Measurements from ENCODE around the gene USF2. TPM values are rescaled to one million over a fixed set of nuclear protein-coding genes. Genes with fewer than 3 reads are reported as not detected.

The USF2 gene
- total RNA-seq, 1 experiment from 2014 or later = 123 TPM

GRCh38 chr19:35266520-35267352 lies 2.0 kb upstream of the USF2 start:
- Histone ChIP-seq H3K79me1 (ENCODE audit: insufficient read depth, low read depth, low read length, poor library complexity, severe bottlenecking) (no peaks in the 10 kb centered on the region), H4K91ac (ENCODE audit: insufficient read length, low read depth, low read length) (no peak overlapping the region), H3K79me2 (ENCODE audit: insufficient read depth, low read length) (no peaks in the 10 kb centered on the region), H3K14ac (ENCODE audit: insufficient read depth, low read length) (no peak overlapping the region), H3K23ac (ENCODE audit: insufficient read length, low read depth, low read length) (no peak overlapping the region), H2BK20ac (ENCODE audit: low read depth, low read length, poor library complexity, severe bottlenecking) (no peak overlapping the region), H3K9me3 (ENCODE audit: control insufficient read depth, low read depth, low read length) (no peaks in the 10 kb centered on the region), H3T11ph (ENCODE audit: low read length) (no peak overlapping the region), H2AFZ (ENCODE audit: low read length) (no peak overlapping the region), H2BK12ac (ENCODE audit: insufficient read length, low read depth, low read length) (no peak overlapping the region), H2AK5ac (ENCODE audit: insufficient read length, low read length) (no peak overlapping the region), H3K27ac (ENCODE audit: insufficient read length, low read depth, low read length) (no peak overlapping the region), H3K56ac (ENCODE audit: insufficient read length, low read depth, low read length) (no peak overlapping the region), H4K20me1 (ENCODE audit: control insufficient read depth, insufficient read depth, insufficient read length) (no peaks in the 10 kb centered on the region), H3K27me3 (ENCODE audit: insufficient read depth, low read length) (no peaks in the 10 kb centered on the region), H3K4me1 (ENCODE audit: insufficient read depth, low read length) (no peaks in the 10 kb centered on the region), H4K8ac (replicated peaks; ENCODE audit: insufficient read length, low read depth, low read length) (no peak overlapping the region), H4K5ac (ENCODE audit: insufficient read length, low read depth, low read length) (no peak overlapping the region), H3K4me2 (ENCODE audit: insufficient read depth, insufficient read length, low read length) (no peak overlapping the region), H3K18ac (ENCODE audit: insufficient read length, low read depth, low read length) (no peak overlapping the region), H2BK120ac (ENCODE audit: low read depth, low read length, poor library complexity, severe bottlenecking) (no peak overlapping the region), H2BK5ac (ENCODE audit: insufficient read length, low read length) (no peak overlapping the region), H3K4ac (ENCODE audit: low read depth, low read length) (no peak overlapping the region), H3K23me2 (ENCODE audit: insufficient read length, low read depth, low read length, poor library complexity, severe bottlenecking) (peaks cover 5% of the 10 kb centered on the region), H3K9ac (ENCODE audit: extremely low read depth, insufficient read length, low read length) (no peak overlapping the region), H2BK15ac (ENCODE audit: low read depth, low read length) (no peak overlapping the region)
- peak; percentile 37 for DNase-seq
- Mint-ChIP-seq H3K27ac (peak overlapping the region in 2 of 3 experiments; percentile 58 to 68; a peak in 3 of 7 replicates), H3K4me1 (peaks cover 18 to 20% of the 10 kb centered on the region in 2 experiments), H3K27me3 (ENCODE audit: low read depth) (no peaks in the 10 kb centered on the region), H3K9me3 (no peaks in the 10 kb centered on the region), H3K36me3 (ENCODE audit: insufficient read depth in 1 of 3, low read depth in 3 of 3) (peaks cover 22 to 66% (median 62%) of the 10 kb centered on the region in 3 experiments), H3K4me3 (peak overlapping the region; percentile 84 to 90; a peak in 4 of 5 replicates)
- TF ChIP-seq CTCF (conservative IDR thresholded peaks at IDR 0.05) = no peak
- WGBS (ENCODE audit: extremely low coverage, insufficient read length, low lambda C conversion rate) = no CpG with 5 or more reads among the region's 39 CpGs
